Left kidney (tissue), 2 donors: ENCODE measurements around the gene ZIM2. TPM values are rescaled to one million over a fixed set of nuclear protein-coding genes. Genes with fewer than 3 reads are reported as not detected.

Experiments
- DNase-seq: peaks from one replicate; pipeline ENCODE4 v3.0.0-alpha.2; 2013
- polyA plus RNA-seq: library from polyadenylated mRNA; unstranded; fragments of 120-200 nt; gene quantifications from one replicate; pipeline ENCODE4 v1.2.1, GENCODE V29; 2013; ENCODE audit not compliant: insufficient read length

The ZIM2 gene
- polyA plus RNA-seq, 1 donor, result 4.6 TPM

- no peak for DNase-seq
Measured at GRCh38 chr19:56810260-56810659, 30.3 kb downstream of the ZIM2 start.

DNA sequence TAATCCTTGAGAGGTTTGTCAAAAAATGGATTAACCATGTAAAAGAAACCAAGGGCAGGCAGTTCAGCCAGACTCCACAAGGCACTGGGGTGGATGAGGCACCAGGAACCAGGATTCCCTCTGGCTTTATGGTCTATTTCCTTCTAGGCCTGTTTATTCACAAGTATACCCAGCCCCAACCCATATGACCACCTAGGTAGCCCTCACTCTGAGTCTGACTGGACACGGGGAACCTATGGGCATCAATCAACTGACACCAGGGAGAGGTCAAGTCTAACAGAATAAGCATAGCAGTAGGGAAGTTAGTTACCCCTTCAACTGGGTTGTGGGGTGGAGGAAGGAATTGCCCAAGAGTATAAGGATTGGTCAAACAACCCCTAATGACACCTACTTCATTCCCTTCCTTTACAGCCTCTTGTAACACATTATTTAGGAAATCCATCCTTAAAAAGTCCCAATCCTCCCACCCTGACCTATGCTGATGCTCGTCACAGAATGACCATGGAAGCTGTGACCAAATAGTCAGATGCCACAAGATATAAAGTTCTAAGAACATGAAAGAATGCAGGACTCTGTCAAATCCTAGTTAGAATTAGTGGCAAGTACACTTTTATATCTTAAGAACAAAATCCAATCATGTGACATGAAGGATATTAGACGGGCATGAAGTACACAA lies 31.7 kb downstream of the ZIM2 start:
- DNase-seq, result no peak

- no peak for DNase-seq
Measured at GRCh38 chr19:56806639-56807038, 33.9 kb downstream of the ZIM2 start.

DNA sequence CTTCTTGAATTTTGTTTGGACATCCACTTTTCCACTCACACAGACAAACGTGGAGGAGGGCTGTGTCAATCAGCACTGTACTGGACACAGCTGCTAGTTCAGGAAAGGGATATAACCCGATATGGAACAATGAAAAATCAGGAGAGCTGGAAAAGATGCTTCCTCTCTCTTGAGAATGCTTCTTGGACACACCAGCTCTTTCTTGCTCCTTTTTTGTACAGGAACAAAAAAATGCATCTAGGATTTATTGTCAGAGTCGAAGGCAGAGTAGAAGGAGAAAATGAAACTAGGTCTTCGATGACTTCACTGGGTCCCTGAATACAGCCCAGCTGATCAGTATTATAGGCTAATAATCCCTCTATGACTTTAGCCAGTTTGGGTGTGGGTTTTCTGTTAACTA lies 62.2 kb downstream of the ZIM2 start:
- no peak for DNase-seq

GRCh38 chr19:56769650-56770049 lies 70.9 kb downstream of the ZIM2 start:
- no peak for DNase-seq

- peak; percentile 77 for DNase-seq
Measured at GRCh38 chr19:56765137-56765536, 75.4 kb downstream of the ZIM2 start.

DNA sequence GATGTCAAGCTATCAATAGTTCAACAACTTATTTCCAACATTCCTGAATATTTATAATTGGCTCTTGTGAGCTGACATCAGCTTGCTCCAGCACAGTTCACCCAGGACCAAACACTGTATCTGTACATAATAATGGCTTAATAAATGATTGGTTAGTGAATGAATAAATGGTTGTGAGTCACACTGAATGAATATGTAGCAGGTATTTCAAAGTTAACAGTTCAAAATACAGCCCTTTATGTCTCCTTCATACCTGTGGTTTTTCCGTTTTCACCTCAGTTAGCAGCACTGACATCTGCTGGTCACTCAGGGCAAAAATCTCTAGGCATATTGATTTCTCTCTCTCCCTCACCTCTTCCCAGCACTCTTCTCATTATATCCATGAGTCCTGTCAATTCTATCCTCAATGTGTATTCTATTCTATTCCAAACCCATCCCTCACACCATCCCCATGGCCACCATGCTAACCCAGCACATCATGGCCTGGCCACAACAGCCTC lies 76.3 kb downstream of the ZIM2 start:
- no peak for DNase-seq

DNA sequence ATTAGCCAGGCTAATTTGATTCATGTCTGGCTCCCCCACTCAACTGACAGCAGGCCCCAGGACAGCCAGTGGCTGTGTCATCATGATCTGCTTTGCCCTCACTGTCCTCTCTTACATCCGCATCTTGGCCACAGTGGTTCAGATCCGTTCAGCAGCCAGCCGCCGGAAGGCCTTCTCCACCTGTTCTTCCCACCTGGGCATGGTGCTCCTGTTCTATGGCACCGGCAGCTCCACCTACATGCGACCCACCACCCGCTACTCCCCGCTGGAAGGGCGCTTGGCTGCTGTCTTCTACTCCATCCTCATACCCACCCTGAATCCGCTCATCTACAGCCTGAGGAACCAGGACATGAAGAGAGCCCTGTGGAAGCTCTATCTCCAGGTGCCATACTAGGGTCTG lies 79.7 kb downstream of the ZIM2 start:
- DNase-seq, result no peak

DNA sequence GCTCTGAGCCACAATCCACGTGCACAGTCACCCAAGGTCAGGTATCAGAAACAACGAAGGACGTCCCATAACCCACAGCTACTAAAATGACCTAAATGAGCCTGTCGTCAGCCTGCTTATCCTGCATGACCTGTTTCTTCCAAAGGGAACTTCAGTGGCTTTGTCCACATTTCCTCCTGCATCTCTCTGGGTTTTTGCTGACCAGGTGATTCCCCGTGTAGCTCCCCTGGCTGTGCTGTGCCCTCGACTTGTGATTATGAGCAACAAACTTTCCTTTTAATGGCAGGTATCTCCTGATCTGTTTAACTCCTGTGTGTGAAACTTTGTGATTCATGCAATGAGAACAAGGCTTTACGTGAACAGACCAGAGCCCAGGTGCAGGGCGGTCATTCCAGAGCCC lies 81.0 kb downstream of the ZIM2 start:
- DNase-seq, result no peak

DNA sequence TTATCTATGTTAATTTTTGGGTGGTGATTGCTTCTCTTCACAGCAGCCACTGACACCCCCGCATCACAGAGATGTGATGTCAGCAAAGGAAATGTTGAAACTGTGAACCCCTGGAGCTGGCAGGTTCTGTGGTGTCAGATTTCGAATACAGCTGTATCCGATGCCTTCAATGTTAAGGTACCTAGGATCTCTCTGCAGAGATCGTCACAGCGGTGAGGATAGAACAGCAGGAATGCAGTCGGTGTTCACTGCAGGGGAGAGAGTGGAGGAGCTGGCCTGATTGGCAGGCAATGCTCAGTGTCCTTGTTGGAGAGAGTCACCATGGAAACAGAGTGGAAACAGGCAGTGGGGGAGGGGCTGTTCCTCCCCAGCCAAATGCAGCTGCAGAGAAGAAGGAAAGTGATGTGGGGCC lies 89.4 kb downstream of the ZIM2 start:
- DNase-seq, result peak; percentile 66

- DNase-seq, result no peak
Measured at GRCh38 chr19:56750658-56751057, 89.9 kb downstream of the ZIM2 start.

DNA sequence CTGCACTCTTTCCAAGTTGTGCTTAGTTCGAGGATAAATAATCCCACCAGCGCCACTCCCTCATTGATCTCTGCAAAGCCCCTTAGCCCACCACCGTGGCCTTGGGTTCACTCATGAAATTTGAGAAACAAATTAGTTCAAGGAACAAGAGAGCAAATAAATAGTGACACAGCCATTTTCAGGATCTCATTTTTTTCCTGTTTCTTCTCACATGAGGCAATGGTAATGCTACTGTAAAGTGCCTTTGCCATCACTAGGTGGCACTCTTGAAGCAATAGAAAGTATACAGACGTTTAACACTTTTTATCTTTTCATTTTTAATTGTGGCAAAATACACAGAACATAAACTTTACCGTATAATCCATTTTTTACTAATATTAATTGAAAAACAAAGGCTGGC lies 92.1 kb downstream of the ZIM2 start:
- peak; percentile 54 for DNase-seq

DNA sequence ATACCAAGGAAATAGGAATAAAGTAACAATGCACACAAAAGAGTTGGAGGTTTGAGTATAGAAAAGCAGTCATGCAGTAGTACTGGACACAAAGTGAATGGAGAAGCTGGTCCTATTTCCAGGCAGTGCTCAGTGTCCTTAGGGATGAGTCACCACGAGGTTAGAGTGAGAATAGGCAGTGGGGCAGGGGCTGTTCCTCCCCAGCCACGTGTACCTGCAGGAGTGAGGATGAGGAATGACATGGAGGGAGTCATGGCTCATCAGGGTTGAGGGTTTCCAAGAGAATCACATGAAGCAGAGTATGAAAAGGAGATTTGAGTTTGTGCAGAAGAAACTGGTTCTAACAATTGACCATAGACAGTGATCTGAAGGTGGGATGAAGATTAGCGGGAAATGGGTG lies 94.2 kb downstream of the ZIM2 start:
- DNase-seq, result no peak

- DNase-seq, result no peak
Measured at GRCh38 chr19:56740501-56740900, 100.0 kb downstream of the ZIM2 start.

DNA sequence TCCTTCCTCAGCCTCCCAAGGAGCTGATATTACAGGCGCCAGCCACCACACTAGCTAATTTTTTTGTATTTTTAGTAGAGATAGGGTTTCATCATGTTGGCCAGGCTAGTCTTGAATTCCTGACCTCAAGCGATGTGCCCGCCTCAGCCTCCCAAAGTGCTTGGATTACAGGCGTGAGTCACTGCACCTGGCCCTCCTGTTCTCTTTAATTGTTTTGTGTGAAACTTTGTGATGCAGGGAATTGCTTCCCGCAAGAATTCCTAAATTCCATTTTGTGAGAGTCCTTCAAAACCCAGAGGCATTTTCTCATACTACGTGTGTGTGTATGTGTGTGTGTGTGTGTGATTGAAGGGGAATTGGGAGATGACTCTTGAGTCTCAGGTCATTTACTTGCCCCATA lies 104.0 kb downstream of the ZIM2 start:
- no peak for DNase-seq

- peak; percentile 70 for DNase-seq
Measured at GRCh38 chr19:56732976-56733375, 107.5 kb downstream of the ZIM2 start.

GRCh38 chr19:56727677-56728076 lies 112.8 kb downstream of the ZIM2 start:
- no peak for DNase-seq

DNA sequence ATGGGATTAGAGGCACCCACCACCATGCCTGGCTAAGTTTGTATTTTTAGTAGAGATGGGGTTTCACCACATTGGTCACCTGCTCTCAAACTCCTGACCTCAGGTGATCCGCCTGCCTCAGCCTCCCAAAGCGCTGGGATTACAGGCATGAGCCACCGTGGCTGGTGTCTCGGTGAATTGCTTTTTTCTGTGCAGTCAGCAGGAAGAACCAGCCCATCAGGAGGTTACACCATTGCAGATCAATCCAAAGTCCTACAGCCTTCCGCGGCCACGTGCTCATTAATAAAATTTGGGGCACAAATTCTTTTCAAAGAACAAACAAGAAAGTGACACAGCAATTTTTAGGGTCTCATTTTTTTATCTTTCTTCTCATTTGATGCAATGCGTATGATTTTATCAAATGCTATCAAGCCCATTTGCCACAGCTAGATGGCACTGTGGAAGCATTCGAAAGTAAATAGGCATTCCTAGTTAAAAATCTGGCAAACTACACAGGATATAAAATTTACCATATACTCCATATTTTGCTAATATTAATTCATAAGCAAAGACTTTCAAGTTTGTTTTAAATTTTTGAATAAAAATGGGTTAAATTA lies 114.6 kb downstream of the ZIM2 start:
- DNase-seq, result no peak

Other genes starting within 250 kb of the ZIM2 start
- 7.8 TPM for gene ZNF71, start 245.4 kb downstream of the ZIM2 start, polyA plus RNA-seq
- gene SMIM17, start 197.6 kb downstream of the ZIM2 start, polyA plus RNA-seq, result 2.4 TPM
- gene ZNF835, start 169.0 kb downstream of the ZIM2 start, polyA plus RNA-seq, result 3.1 TPM
- gene PEG3, start within 50 bp of the ZIM2 start, polyA plus RNA-seq, result 122 TPM